PC-9 (cell line): Measurements from ENCODE around the gene CXCL3. TPM values are rescaled to one million over a fixed set of nuclear protein-coding genes. Genes with fewer than 3 reads are reported as not detected.

Experiments used
- BruUV-seq: library from RNA; stranded (reverse); fragments of 400-500 nt; replicated peaks from 2 replicates; lab custom pipeline; 2021; lab: Mats Ljungman, UMichigan
- CTCF ChIA-PET: fragments of 300-600 bp; sonication (Branson Sonifier 250); formaldehyde crosslinking; loops from one replicate; lab custom pipeline; 2022; ENCODE audit warnings: antibody characterized with exemption; lab: Charles Lee
- POLR2A ChIA-PET: fragments of 300-600 bp; sonication (Branson Sonifier 250); formaldehyde crosslinking; loops from one replicate; lab custom pipeline; 2022; ENCODE audit warnings: antibody characterized with exemption; ENCODE audit not compliant: unreplicated experiment; lab: Charles Lee
- DNase-seq, 2 experiments: peaks; one replicate each; pipeline versions ENCODE4 v3.0.0 to v3.0.0-alpha.2; 2015 to 2022; ENCODE audit warnings: mixed read lengths in 1 of 2
- H2AFZ ChIP-seq: fragments of 200-600 bp; sonication (generic); 2 replicates; pipeline ENCODE4 v1.8.1; 2017; ENCODE audit warnings: antibody characterized with exemption
- H3F3A ChIP-seq: fragments of 200-600 bp; sonication (generic); 2 replicates; pipeline ENCODE4 v1.8.1; 2017; ENCODE audit warnings: antibody characterized with exemption, mild to moderate bottlenecking, low read depth; ENCODE audit not compliant: insufficient read depth
- H3K27ac ChIP-seq: fragments of 200-600 bp; sonication (generic); 2 replicates; pipeline ENCODE4 v1.6.1; 2016; ENCODE audit warnings: mixed run types
- H3K27me3 ChIP-seq: fragments of 200-600 bp; sonication (generic); 2 replicates; pipeline ENCODE4 v1.6.1; 2016; ENCODE audit warnings: low read depth, mixed run types; ENCODE audit not compliant: insufficient read depth
- H3K36me3 ChIP-seq: fragments of 200-600 bp; sonication (generic); 2 replicates; pipeline ENCODE4 v1.6.1; 2016; ENCODE audit warnings: low read depth, mixed run types
- H3K4me1 ChIP-seq: fragments of 200-600 bp; sonication (generic); replicated peaks from 2 replicates; pipeline ENCODE4 v1.6.1; 2016; ENCODE audit warnings: mixed run types; ENCODE audit not compliant: insufficient read depth
- H3K4me2 ChIP-seq: fragments of 200-600 bp; sonication (generic); 2 replicates; pipeline ENCODE4 v1.6.1; 2017; ENCODE audit warnings: mixed run types
- H3K4me3 ChIP-seq: fragments of 200-600 bp; sonication (generic); 2 replicates; pipeline ENCODE4 v1.6.1; 2016; ENCODE audit warnings: mixed run types
- H3K79me2 ChIP-seq: fragments of 200-600 bp; sonication (generic); 2 replicates; pipeline ENCODE4 v1.6.1; 2017; ENCODE audit warnings: low read depth, mixed run types
- H3K9me2 ChIP-seq: fragments of 200-600 bp; sonication (generic); 2 replicates; pipeline ENCODE4 v1.8.1; 2017; ENCODE audit warnings: mild to moderate bottlenecking; ENCODE audit not compliant: insufficient read depth
- H3K9me3 ChIP-seq: fragments of 200-600 bp; sonication (generic); 2 replicates; pipeline ENCODE4 v1.8.1; 2016; ENCODE audit warnings: low read depth; ENCODE audit not compliant: insufficient read depth
- H4K20me1 ChIP-seq: fragments of 200-600 bp; sonication (generic); 2 replicates; pipeline ENCODE4 v1.8.1; 2017; ENCODE audit not compliant: insufficient read depth
- CTCF ChIP-seq: fragments of 200-600 bp; sonication (generic); conservative IDR thresholded peaks from 2 replicates; pipeline ENCODE4 v1.6.1; 2017; ENCODE audit warnings: mixed run types, antibody characterized with exemption, mild to moderate bottlenecking, moderate library complexity
- EZH2 ChIP-seq: fragments of 200-600 bp; sonication (generic); IDR thresholded peaks from 2 replicates; pipeline ENCODE4 v1.8.0; 2017; ENCODE audit warnings: antibody characterized with exemption, low read depth
- intact Hi-C: fragments of 100-400 bp; cut with micrococcal nuclease; formaldehyde crosslinking; loops from one replicate; pipeline ENCODE4 v1.10.0; 2022; ENCODE audit not compliant: unreplicated experiment
- total RNA-seq: library from RNA; stranded (reverse); gene quantifications from 2 replicates; pipeline ENCODE4 v1.2.3, GENCODE V29; 2021

CXCL3 gene
- total RNA-seq, 1 experiment from 2014 or later = not detected

DNA sequence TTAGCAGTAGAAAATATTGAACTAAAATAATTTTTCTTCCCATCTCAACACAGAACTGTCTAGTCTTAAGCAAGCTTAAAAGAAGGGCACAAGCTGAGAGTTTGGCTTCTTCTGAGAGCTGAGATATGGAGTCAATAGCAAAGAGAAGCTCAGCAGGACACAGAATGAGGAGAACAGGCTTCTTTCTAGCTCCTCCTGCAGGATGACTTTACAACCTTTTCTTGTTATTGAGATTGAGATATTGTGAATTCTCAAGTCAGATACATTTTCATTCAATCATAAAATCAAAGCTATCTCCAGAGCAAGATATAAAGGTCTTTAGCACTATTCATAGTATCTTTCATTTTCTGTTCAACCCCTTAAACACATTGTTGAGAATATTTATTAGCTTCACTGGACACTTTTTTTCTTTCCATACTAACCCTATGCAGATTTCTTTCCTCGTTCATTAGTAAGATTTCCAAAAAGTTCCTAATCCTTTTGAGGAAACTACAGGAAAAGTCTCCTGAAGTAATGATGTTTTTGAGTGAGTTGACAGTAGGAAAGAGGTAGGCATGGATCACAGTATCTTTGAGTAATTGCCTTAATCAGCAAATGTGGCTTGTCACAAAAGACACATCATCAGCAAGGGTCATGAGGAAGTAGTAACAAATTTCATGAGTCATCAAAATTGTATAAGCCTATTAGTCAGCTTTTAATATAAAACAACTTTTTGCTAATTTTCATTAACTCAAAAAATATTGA, 17.8 kb upstream of the CXCL3 start:
- Histone ChIP-seq H3K4me3 (no peak overlapping the region), H3F3A (0 out of 2 replicates have a peak, but pooled peaks cover 5% of the 10 kb centered on the region), H3K36me3 (no peaks in the 10 kb centered on the region), H2AFZ (no peak overlapping the region; the same call in 1 of the 2 replicates), H3K4me1 (peaks cover 14% of the 10 kb centered on the region), H3K9me3 (peaks cover 3% of the 10 kb centered on the region; the same call in 1 of the 2 replicates), H3K79me2 (no peaks in the 10 kb centered on the region), H3K27ac (peak overlapping the region; percentile 99), H4K20me1 (no peaks in the 10 kb centered on the region), H3K4me2 (peak overlapping the region; percentile 46), H3K9me2 (no peaks in the 10 kb centered on the region), H3K27me3 (no peaks in the 10 kb centered on the region)
- CTCF ChIA-PET = no interaction called here
- intact Hi-C loops = no loop called here
- POLR2A ChIA-PET = interaction anchor here (0.5 to 0.7 kb wide), 3 partner anchors 58 to 1897 kb away, joined by 3 to 6 read pairs (median 4); no protein-coding TSS in a partner anchor
- TF ChIP-seq EZH2 (no peak), CTCF (no peak)
- peak in 1 of 2 experiments; percentile 45 for DNase-seq
- no TSS peak for BruUV-seq

DNA sequence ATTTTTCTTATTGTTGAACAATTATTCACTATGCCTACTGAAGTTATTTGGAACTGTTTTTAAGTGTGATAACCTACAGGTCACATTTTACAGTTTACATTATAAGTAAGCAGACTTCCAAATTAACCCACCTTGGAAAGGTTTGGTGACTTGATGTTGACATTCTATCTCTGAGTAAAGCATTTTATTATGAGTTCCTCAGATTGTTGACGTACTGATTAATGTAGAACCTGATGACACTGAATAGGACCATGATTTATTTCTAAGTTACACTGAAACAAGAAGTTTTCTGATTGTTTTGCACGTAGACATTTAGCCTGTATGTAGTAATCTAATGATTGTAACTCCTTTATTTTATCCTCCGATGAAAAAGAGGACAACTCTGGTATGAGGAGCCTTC, 17.0 kb upstream of the CXCL3 start:
- intact Hi-C loops = no loop called here
- Histone ChIP-seq H3K4me3 (no peak overlapping the region), H3K9me2 (no peaks in the 10 kb centered on the region), H3K36me3 (no peaks in the 10 kb centered on the region), H3K79me2 (no peaks in the 10 kb centered on the region), H3F3A (0 out of 2 replicates have a peak, but pooled peaks cover 5% of the 10 kb centered on the region), H3K9me3 (peaks cover 3% of the 10 kb centered on the region; the same call in 1 of the 2 replicates), H3K4me1 (peaks cover 14% of the 10 kb centered on the region), H4K20me1 (no peaks in the 10 kb centered on the region), H3K27ac (peak overlapping the region; percentile 99), H3K4me2 (no peak overlapping the region), H2AFZ (no peak overlapping the region), H3K27me3 (no peaks in the 10 kb centered on the region)
- TF ChIP-seq EZH2 (no peak), CTCF (no peak)
- POLR2A ChIA-PET = interaction anchor here (0.7 kb wide), 2 partner anchors 59 to 1897 kb away, joined by 3 to 6 read pairs; no protein-coding TSS in a partner anchor
- no peak for DNase-seq
- CTCF ChIA-PET = no interaction called here
- BruUV-seq = no TSS peak

DNA sequence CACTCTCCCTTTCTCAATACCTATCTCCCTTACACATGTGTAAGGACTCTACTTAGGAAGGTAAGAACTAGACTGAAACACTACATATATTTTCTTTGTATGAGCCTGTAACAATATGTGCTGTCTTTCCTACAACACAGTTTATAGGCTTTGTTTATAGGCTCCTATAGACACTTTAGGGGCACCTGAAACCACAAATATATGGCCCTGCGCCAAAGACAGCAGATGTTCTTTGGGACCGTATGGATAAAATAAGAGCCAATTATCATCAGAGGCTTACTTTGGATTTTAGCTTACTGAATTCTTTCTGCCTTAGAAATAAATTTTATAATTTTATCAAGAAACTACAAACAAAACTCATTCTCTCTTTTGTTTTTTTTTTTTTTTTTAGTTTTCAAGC, 16.6 kb upstream of the CXCL3 start:
- H3K9me2 ChIP-seq = no peaks in the 10 kb centered on the region
- BruUV-seq = no TSS peak
- TF ChIP-seq EZH2 (no peak), CTCF (no peak)
- no peak overlapping the region for H3K27ac ChIP-seq
- H3K27me3 ChIP-seq = no peaks in the 10 kb centered on the region
- no peaks in the 10 kb centered on the region for H3K79me2 ChIP-seq
- ChIA-PET CTCF (no interaction called here), POLR2A (no interaction called here)
- H2AFZ ChIP-seq = no peak overlapping the region
- intact Hi-C loops = no loop called here
- H3K4me2 ChIP-seq = no peak overlapping the region
- H3F3A ChIP-seq = 0 out of 2 replicates have a peak, but pooled peaks cover 5% of the 10 kb centered on the region
- no peaks in the 10 kb centered on the region for H4K20me1 ChIP-seq
- DNase-seq = no peak
- H3K9me3 ChIP-seq = peaks cover 3% of the 10 kb centered on the region; the same call in 1 of the 2 replicates
- H3K4me3 ChIP-seq = no peak overlapping the region
- H3K4me1 ChIP-seq = peaks cover 14% of the 10 kb centered on the region
- no peaks in the 10 kb centered on the region for H3K36me3 ChIP-seq
